GM18526 (cell line): ENCODE measurements around the gene UBE2M.

ENCODE experiments used
- POLR2A ChIP-seq: IDR thresholded peaks from 3 replicates; pipeline ENCODE4 v1.6.1; 2011; ENCODE audit not compliant: insufficient read length; ENCODE audit errors: extremely low read depth

The UBE2M gene

DNA sequence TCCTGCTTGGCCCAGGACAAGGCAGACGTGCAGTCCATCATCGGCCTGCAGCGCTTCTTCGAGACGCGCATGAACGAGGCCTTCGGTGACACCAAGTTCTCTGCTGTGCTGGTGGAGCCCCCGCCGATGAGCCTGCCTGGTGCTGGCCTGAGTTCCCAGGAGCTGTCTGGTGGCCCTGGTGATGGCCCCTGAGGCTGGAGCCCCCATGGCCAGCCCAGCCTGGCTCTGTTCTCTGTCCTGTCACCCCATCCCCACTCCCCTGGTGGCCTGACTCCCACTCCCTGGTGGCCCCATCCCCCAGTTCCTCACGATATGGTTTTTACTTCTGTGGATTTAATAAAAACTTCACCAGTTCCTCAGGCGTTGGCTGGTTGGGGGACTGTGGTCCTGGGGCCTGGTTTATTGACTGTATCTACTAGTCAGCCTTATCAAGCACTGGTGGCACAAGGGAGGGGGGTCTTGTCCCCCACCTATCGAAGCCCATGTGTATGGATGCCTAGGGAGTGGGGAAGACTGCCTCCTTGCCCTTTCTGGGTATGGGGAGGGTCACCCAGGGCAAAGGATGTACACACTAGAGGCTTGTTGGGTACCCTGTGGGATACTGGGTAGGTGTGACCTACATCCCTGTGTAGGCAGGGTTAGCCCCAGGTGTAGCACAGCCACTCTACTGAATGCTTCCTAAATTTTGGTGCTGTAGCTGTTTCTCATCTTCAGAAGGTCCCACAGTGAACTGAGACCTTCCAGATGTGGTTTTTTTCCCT, 7.9 kb downstream of the UBE2M start:
- TF ChIP-seq POLR2A, result no peak

DNA sequence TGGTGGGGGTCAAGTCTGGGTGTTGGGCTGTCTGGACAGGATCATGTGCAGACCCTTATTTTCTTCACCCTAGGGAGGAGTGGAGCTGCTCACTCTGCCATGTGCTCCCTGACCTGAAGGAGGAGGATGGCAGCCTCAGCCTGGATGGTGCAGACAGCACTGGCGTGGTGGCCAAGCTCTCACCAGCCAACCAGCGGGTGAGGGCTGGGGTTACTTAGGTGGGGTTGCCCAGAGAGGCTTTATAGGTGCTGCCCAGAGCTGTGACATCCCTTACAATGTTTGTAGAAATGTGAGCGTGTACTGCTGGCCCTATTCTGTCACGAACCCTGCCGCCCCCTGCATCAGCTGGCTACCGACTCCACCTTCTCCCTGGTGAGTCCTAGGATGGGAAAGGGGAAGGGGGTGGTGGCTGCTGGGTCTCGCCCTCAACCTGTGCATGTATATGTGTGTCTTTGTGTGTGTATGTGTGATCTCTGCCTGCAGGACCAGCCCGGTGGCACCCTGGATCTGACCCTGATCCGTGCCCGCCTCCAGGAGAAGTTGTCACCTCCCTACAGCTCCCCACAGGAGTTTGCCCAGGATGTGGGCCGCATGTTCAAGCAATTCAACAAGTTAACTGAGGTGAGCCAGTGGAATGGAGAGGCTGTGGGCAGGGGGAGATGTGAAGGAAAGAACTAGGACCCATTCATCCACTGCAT, 8.6 kb downstream of the UBE2M start:
- TF ChIP-seq POLR2A, result no peak

DNA sequence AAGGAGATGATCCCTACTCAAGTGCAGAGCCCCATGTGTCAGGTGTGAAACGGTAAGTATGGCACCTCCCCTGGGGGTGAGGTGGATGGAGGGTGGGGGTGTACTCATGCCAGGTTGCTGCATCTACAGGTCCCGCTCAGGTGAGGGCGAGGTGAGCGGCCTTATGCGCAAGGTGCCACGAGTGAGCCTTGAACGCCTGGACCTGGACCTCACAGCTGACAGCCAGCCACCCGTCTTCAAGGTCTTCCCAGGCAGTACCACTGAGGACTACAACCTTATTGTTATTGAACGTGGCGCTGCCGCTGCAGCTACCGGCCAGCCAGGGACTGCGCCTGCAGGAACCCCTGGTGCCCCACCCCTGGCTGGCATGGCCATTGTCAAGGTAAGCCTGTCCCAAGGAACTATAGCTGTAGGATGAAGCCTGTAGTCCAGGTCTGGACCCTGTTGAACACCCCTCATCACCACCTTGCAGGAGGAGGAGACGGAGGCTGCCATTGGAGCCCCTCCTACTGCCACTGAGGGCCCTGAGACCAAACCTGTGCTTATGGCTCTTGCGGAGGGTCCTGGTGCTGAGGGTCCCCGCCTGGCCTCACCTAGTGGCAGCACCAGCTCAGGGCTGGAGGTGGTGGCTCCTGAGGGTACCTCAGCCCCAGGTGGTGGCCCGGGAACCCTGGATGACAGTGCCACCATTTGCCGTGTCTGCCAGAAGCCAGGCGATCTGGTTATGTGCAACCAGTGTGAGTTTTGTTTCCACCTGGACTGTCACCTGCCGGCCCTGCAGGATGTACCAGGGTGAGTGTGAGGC, 9.3 kb downstream of the UBE2M start:
- TF ChIP-seq POLR2A, result no peak

DNA sequence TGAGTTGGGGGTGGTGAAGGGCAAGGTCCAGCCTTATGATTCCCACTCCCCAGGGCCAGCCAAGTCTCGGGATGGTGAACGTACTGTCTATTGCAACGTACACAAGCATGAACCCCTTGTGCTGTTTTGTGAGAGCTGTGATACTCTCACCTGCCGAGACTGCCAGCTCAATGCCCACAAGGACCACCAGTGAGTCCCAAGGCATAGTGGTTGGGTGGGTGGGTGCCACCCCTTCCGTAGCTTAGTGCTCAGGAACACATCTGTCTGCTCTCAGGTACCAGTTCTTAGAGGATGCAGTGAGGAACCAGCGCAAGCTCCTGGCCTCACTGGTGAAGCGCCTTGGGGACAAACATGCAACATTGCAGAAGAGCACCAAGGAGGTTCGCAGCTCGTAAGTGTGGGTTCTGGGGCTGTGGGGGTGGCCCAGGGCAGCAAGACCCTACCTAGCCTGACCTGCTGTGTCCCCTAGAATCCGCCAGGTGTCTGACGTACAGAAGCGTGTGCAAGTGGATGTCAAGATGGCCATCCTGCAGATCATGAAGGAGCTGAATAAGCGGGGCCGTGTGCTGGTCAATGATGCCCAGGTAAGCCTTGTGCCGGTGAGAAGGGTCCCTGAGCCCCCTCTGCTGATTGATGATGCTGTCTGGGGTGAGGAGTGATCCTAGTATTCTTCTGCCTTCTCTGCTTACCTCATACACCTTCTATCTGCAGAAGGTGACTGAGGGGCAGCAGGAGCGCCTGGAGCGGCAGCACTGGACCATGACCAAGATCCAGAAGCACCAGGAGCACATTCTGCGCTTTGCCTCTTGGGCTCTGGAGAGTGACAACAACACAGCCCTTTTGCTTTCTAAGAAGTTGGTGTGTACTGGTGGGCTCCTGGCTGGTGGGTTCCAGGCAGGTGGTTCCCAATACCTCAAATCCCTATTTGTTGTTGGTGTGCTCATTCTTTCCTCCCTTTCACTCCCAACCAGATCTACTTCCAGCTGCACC, 10.8 kb downstream of the UBE2M start:
- no peak for TF ChIP-seq POLR2A

DNA sequence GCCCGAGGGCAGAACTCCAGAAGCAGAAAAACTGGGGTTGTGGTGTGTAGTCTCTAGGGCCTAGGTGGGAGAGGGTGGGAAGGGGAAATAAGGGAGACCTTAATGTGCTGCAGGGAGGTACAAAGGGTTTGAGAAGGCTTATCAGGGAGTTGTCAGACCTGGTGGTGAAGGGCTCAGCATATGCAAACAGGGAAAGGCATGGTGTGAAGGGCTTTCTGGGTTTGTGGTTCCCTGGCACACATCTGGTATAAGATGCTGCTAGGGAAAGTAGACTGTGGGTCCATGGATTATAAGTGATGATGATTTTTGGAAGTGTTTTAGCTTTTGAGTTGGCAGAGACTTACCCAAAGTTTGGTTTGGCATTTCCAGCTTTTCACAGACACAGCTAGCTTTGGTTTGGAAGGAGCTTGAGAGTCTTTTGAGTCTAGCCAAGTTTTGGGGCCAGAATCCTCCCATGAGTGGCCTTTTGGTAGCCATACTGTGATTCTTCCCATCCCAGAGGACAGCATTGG, 12.3 kb downstream of the UBE2M start:
- no peak for TF ChIP-seq POLR2A

DNA sequence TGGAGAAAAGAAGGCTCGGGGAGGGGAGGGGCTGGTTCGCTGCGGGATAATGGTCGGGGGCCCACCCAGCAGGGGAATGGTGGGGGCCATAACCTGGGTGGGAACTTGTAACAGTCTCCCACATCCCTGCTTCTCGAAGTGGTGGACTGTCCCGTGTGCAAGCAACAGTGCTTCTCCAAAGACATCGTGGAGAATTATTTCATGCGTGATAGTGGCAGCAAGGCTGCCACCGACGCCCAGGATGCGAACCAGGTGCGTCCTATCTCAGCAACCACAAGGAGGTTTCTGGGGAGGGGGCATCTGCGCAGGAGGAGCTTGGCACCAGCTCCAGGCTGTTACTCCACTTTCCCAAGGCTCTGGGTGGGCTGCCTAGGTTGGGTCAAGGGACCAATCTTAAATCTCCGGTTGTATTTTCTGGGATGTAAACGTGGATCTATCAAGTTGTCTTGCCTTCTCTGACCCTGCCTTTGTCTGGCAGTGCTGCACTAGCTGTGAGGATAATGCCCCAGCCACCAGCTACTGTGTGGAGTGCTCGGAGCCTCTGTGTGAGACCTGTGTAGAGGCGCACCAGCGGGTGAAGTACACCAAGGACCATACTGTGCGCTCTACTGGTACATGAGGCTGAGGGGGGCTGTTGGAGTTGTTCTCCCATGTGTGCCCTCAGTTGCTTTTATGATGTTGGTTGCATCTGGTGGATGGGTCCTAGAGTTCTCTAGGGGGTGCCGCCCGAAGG, 13.0 kb downstream of the UBE2M start:
- no peak for TF ChIP-seq POLR2A

DNA sequence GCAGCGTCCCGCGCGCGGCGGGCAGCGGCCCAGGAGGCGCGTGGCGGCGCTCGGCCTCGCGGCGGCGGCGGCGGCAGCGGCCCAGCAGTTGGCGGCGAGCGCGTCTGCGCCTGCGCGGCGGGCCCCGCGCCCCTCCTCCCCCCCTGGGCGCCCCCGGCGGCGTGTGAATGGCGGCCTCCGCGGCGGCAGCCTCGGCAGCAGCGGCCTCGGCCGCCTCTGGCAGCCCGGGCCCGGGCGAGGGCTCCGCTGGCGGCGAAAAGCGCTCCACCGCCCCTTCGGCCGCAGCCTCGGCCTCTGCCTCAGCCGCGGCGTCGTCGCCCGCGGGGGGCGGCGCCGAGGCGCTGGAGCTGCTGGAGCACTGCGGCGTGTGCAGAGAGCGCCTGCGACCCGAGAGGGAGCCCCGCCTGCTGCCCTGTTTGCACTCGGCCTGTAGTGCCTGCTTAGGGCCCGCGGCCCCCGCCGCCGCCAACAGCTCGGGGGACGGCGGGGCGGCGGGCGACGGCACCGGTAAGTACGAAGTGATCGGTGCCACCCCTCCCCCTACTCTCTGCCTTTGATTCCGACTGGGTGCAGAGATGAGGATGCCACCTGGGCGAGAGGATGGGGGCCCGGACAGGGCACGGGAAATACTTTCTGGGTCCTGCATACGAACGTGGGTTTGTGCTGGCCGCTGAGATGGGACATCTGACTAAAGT, 13.7 kb downstream of the UBE2M start:
- no peak for TF ChIP-seq POLR2A

DNA sequence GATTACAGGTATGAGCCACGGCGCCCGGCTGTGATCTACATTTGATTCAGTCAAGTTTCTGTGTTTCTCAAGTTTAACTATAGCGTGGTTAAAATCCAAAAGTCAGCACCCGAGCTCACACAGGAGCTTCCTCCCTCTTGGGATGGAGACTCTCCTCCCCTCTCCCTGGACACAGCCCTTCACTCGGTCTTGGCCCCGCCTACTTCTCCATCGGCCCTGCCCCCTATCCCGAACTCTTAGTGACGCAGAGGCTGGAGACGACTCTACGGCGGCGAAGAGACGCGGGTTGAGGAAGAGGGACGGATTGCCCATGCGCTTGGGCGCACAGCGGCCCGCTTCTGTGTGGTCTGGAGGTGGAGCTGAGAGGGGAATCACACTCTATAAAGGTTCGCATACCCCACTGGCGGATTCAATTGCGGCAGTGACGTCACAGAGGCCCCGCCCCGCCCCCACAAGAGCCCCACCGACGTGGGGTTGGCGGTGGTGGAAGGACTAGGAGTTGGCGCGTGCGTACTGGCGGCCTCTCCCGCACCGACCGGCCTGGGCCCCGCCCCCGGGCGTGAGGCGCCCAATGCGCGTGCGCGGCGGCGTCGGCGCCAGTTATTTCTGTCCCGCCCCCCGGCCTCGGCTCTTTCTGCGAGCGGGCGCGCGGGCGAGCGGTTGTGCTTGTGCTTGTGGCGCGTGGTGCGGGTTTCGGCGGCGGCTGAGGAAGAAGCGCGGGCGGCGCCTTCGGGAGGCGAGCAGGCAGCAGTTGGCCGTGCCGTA, 14.4 kb downstream of the UBE2M start, which contains the start of gene TRIM28:
TSS of gene TRIM28 (plus strand) at position 239 of the 765 bp plus-strand sequence. CDS start 694 bp downstream, outside the sequence.
- peak; percentile 98 for TF ChIP-seq POLR2A

DNA sequence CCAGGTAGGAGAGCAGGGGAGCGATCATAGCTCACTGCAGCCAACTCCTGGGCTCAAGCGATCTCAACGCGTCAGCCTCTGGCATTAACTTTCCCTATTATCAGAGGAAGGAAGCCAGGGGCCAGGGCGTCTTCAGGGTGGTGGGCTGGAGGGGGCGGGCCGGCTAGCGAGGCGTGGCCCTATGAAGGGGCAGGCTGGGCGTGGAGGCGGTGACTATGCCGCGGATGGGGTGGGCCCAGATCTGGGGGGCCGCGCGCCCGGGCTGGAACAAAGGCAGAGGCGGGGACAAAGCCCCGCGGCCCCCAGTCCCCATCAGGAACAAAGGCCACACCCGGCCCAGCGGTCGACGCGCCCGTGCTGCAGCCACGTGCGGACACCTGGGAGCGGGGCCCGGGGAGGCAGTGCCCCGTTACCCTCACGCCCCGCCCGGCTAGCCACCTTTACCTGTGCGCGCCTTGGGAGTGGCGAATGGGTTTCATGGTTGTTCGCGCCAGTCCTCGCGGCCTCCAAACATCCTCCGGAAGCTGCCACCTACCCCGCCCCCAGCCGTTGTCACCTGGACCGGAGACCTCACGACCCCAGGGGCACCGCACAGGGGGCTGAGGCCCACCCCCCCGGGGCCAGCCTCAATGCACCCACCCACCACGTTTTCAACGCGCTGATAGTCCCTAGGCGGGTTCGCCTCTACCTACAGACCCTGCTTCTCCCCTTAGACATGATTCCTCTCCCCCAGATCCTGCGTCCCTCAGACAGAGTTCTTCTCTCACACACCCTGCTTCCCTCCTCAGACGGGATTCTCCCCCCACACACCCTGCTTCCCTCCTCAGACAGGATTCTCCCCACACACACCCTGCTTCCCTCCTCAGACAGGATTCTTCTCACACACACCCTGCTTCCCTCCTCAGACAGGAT, 19.9 kb downstream of the UBE2M start:
- TF ChIP-seq POLR2A, result no peak

DNA sequence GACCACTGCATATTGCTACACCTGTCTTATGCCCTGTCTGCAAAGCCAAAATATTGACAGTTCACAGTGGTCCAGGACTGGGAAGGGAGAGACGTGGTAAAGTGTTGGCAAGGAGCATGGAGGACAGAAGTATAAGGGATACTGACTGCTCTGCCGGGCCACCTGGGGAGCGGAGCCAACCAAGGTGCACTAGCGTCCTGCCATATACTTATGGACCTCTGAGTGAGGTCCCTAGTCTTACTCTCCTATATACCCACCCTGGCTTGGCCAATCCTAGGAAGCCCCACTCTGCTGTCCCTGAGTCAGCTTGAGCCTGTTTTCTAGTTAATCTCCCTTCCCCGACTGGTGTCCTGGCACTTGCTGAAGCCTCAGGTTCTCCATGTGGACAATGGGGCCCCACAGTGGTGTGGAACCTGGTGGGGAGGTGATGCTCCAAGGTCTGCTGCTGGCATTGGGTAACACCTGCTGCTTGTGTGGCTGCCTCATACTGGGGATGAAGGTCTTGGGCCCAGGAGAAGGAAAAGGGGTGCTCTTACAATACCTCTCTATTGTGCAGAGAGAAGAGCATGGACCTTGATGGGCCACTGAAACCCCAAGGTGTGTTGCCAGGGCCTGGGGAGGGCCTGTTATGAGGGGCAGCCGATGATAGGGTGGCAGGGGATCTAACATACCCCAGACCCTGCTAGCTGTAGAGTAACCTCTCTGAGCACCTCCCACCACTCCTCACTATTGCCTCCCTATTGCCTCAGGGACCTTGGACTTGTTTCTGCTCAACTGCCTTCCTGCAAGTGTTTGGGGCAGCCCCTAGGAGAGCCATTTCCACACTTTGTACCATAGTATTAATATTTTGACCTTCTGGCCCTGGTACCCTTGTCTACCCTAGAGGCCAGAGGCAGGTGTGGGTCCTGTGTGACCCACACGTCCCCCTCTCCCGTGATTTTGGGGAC, 21.3 kb downstream of the UBE2M start:
- no peak for TF ChIP-seq POLR2A
